ENCODE results near the gene HLA-DOA.

- TF ChIP-seq CTCF (IDR thresholded peaks at IDR 0.05) (no peak), POLR2A (IDR thresholded peaks at IDR 0.05) (no peak)
Observed at GRCh38 chr6:32979720-32980487, 29.5 kb downstream of the HLA-DOA start.

Measured in thyroid gland (tissue), 4 donors.